ENCODE results near the gene F8A2.
"Not testable (repeated sequence)": the region's sequence is repeated elsewhere in the genome, so short reads cannot be mapped to it uniquely, and the experiment has no call there.

Gene F8A2

DNA sequence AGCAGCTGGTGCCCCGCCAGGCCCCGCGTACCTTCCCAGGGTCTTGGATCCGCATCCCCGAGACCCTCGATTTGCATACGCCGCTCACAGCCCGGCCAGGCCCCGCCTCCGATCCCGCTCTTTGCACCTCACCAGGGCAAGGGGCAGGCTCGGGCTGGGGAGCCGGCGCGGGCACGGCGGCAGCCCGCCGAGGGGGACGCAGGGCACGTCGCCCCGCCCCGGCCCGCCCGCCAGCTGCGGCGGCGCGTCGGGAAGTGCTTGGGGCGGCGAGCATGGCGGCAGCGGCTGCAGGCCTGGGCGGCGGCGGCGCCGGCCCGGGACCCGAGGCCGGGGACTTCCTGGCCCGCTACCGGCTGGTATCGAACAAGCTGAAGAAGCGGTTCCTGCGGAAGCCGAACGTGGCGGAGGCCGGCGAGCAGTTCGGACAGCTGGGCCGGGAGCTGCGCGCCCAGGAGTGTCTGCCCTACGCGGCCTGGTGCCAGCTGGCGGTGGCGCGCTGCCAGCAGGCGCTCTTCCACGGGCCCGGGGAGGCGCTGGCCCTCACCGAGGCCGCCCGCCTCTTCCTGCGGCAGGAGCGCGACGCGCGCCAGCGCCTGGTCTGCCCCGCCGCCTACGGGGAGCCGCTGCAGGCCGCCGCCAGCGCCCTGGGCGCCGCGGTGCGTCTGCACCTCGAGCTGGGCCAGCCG lies at the start of gene F8A2:
Gene F8A2, plus strand, starts transcription at position 253 of the 686 bp plus-strand sequence. Its CDS starts 20 bp downstream, at position 273.
- H3K36me3 ChIP-seq (ENCODE audit: insufficient read depth, low read length); H3K9ac ChIP-seq (ENCODE audit: low read depth, low read length); H3K4me1 ChIP-seq (ENCODE audit: insufficient read depth, low read length); H3K9me3 ChIP-seq (ENCODE audit: control insufficient read depth, insufficient read depth, low read length): not testable (repeated sequence)

DNA sequence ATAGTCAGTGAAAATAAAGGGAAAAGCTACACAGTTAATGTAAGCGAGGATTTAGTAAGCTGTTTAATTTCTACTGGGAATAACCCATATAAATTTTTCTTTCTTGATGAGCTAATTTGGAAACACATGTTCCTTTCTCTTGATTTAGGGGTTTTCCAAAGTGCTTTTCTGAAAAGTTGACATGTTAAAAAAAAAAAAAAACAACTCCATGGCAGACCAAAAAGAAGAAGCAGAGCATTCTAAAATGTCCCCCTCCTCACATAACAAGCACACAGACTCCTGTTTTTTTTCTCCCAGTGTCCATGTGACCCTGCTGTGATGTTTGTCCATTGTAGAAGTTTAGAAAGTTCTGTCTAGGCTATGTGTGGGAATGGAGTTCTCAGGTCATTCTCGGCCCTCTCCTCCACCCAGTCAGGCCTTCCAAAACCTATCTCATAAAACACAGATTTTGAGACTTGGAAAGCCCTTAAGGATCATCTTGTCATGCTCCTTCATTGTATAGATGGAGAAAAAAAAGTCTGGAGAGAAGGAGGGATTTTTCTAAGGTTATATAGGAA lies 48.3 kb upstream of the F8A2 start:
- no peaks in the 10 kb centered on the region for H3K36me3 ChIP-seq (ENCODE audit: insufficient read depth, low read length)
- no peaks in the 10 kb centered on the region for H3K4me1 ChIP-seq (ENCODE audit: insufficient read depth, low read length)
- no peak overlapping the region for H3K9ac ChIP-seq (ENCODE audit: low read depth, low read length)
- no peaks in the 10 kb centered on the region for H3K9me3 ChIP-seq (ENCODE audit: control insufficient read depth, insufficient read depth, low read length)

DNA sequence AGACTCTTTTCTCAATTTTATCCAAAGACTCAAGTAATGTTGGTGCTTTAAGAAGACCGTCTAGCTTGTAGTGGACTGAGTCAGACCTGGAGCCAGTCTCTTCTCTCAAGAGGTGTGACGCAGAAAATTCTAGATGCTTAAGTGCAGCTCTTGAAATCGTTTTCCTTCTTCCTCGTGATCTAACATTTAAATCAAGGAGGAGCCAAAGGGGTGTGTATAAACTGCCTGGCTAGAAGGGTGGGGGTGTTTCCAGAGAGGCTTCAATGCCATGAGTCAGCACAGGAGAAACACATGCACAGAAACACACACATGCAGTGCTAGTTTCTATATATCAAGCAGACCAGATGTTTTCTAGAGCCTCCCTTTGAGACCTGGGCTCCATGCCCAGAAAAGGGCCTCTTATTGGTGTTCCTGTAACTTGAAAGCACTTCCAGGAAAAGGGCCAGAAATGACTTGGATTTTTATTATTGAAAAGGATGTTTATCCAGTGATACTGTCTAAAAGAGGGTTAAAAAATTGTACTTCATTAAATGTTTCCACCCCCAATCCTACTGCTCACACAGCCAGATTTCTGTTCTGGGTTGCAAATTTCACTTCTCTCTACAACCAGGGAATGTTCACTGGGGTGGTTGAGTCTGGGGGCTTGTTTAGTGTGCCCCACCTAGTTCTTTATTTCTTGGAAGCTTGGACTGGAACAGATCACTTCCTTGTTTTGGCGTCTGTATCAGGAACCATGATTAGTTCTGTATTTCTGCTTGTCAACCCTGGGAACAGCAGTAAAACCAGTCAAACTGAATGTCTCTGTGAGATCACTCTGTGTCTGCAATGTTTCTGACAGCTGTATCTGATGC lies 47.2 kb upstream of the F8A2 start, which contains the start of gene CLIC2:
Gene CLIC2, minus strand, starts transcription at position 129 of the 851 bp plus-strand sequence. CDS start 187 bp downstream, outside the sequence.
- H3K9ac ChIP-seq (ENCODE audit: low read depth, low read length): no peak within 1 kb of the TSS
- no peaks in the 10 kb centered on the region for H3K36me3 ChIP-seq (ENCODE audit: insufficient read depth, low read length)
- H3K4me1 ChIP-seq (ENCODE audit: insufficient read depth, low read length): no peaks in the 10 kb centered on the region
- H3K9me3 ChIP-seq (ENCODE audit: control insufficient read depth, insufficient read depth, low read length): no peaks in the 10 kb centered on the region

DNA sequence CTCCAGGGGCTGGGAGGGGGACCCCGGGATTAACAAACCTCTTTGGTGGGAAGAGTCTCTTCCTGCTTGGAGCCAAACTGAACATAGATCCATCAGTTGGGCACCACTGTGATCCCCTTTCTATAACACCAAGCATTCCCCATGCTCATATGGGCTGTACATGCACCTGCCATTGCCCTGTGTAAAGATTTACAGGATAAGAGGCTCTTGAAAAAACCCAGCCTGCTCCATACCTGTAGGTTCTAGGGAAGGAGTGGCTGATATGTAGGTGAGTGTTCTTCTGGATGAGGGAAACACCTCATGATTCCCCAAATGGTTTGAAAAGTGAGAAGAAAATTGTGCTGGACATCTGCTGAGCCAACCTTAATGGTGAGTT lies 46.6 kb upstream of the F8A2 start:
- not testable (repeated sequence) for H3K9ac ChIP-seq (ENCODE audit: low read depth, low read length); H3K9me3 ChIP-seq (ENCODE audit: control insufficient read depth, insufficient read depth, low read length)

DNA sequence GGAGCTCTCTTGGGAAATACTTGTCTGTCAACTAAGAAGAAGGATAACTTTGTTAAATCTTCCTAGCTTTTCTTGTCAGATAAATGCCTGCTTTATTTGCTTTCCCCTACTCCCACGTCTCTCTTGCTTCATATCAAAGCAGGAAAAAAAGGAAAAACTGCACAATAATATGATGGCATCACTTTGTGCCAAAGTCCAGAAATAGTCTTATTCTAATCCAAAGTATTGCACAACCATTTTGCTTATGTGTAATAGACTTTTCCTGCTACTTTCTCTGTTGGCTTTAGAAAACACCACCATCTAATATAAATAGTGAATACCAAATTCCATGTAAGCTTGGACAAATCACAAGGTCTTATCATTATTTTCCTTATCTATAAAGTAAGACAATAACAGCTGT lies 36.2 kb upstream of the F8A2 start:
- H3K4me1 ChIP-seq (ENCODE audit: insufficient read depth, low read length); H3K36me3 ChIP-seq (ENCODE audit: insufficient read depth, low read length); H3K9ac ChIP-seq (ENCODE audit: low read depth, low read length): not testable (repeated sequence)

More for the DNA sequence above, 46.6 kb upstream of the F8A2 start:
- H3K36me3 ChIP-seq (ENCODE audit: insufficient read depth, low read length); H3K4me1 ChIP-seq (ENCODE audit: insufficient read depth, low read length): not testable (repeated sequence)

DNA sequence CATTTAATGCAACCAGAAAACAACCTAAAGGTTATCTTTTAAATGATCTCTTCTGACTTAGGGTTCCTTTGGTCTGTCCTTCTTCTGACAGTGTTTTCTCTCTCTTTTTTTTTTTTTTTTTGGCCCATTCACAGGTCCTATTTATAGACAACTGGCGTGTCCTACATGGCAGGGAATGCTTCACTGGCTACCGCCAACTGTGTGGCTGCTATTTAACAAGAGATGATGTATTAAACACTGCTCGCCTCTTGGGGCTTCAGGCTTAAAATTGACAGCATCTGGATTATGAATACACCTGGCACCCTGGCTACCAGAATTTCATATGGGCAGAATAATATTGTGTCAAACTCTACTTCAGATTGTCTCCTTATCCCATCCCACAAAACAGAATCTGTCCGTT lies 32.4 kb upstream of the F8A2 start:
- H3K36me3 ChIP-seq (ENCODE audit: insufficient read depth, low read length); H3K9me3 ChIP-seq (ENCODE audit: control insufficient read depth, insufficient read depth, low read length); H3K4me1 ChIP-seq (ENCODE audit: insufficient read depth, low read length); H3K9ac ChIP-seq (ENCODE audit: low read depth, low read length): not testable (repeated sequence)

More for the DNA sequence above, 36.2 kb upstream of the F8A2 start:
- H3K9me3 ChIP-seq (ENCODE audit: control insufficient read depth, insufficient read depth, low read length): not testable (repeated sequence)

DNA sequence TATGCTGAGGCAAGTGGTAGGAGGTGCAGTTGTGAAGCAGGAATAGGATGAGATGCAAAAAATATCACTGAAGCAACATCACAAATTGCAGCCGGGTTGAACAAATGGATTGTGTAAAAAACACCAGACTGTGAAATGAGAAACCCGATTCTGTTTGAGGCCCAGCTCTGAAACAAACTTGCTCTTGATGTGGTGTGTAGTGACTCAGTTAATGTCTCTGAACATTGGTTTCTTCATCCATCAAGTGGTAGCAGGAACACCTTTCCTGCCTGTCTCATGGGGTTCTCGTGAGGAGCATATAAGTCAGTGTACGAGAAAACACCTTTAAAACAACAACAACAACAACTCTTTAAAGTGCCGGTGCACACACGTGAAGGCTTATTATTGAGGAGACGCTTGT lies 18.2 kb upstream of the F8A2 start:
- not testable (repeated sequence) for H3K9me3 ChIP-seq (ENCODE audit: control insufficient read depth, insufficient read depth, low read length); H3K9ac ChIP-seq (ENCODE audit: low read depth, low read length); H3K4me1 ChIP-seq (ENCODE audit: insufficient read depth, low read length); H3K36me3 ChIP-seq (ENCODE audit: insufficient read depth, low read length)

DNA sequence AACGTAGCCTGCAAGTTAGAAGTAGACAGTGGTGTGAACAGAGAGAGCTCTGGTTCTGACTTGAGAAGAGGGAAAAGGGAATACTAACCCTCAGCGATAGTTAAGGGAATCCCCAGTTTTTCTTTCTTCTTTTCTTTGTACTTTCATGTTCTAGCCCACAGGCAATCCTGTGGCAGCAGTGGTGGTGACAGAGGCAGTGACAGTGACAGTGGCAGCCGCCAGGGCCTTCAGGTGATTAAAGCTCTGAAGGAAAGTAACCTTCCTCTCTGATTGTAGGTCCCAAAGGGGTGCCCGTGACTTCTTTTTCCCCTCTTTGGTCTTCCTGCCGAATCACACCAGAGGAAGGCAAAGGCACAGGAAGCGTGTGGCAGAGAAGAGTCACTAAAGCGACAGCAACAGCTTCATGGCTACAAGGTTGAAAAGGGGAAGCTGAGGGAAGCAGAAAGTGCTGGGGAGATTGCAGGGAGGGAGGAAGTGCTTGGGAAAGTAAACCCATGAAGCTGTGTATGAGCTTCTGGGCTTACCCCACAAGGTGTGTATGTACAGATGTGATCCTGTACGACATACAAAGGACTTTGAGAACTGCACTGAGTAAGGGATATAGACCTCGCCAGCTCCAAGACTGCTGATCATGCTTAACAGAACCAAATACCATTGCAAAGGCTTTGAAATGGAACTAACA lies 8.0 kb upstream of the F8A2 start:
- H3K9ac ChIP-seq (ENCODE audit: low read depth, low read length); H3K4me1 ChIP-seq (ENCODE audit: insufficient read depth, low read length); H3K36me3 ChIP-seq (ENCODE audit: insufficient read depth, low read length); H3K9me3 ChIP-seq (ENCODE audit: control insufficient read depth, insufficient read depth, low read length): not testable (repeated sequence)

DNA sequence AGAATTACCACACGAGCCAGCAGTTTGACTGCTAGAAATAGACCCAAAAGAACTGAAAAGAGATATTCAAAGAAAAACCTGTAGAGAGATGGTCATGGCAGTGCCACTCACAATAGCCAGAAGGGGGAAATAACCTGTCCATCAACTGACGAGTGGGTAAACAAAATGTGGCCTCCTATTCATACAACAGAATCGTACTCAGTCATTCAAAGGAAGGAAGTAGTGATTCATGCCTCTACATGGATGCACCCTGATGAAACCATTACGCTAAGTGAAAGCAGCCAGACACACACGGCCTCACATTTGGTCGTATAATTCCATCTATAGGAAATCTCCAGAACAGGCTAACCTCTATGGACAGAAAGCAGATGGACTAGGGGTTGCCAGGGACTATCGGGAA lies 2.1 kb upstream of the F8A2 start:
- not testable (repeated sequence) for H3K36me3 ChIP-seq (ENCODE audit: insufficient read depth, low read length); H3K9me3 ChIP-seq (ENCODE audit: control insufficient read depth, insufficient read depth, low read length); H3K9ac ChIP-seq (ENCODE audit: low read depth, low read length); H3K4me1 ChIP-seq (ENCODE audit: insufficient read depth, low read length)

DNA sequence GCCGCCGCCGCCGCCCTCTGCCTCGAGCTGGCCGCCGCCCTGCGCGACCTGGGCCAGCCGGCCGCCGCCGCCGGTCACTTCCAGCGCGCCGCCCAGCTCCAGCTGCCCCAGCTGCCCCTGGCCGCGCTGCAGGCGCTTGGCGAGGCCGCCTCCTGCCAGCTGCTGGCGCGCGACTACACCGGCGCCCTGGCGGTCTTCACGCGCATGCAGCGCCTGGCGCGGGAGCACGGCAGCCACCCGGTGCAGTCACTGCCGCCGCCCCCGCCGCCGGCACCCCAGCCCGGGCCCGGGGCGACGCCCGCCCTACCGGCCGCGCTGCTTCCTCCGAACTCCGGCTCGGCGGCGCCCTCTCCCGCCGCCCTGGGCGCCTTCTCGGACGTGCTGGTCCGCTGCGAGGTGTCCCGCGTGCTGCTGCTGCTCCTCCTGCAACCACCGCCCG lies 653 bp downstream of the F8A2 start:
- H3K9ac ChIP-seq (ENCODE audit: low read depth, low read length); H3K4me1 ChIP-seq (ENCODE audit: insufficient read depth, low read length); H3K9me3 ChIP-seq (ENCODE audit: control insufficient read depth, insufficient read depth, low read length); H3K36me3 ChIP-seq (ENCODE audit: insufficient read depth, low read length): not testable (repeated sequence)

DNA sequence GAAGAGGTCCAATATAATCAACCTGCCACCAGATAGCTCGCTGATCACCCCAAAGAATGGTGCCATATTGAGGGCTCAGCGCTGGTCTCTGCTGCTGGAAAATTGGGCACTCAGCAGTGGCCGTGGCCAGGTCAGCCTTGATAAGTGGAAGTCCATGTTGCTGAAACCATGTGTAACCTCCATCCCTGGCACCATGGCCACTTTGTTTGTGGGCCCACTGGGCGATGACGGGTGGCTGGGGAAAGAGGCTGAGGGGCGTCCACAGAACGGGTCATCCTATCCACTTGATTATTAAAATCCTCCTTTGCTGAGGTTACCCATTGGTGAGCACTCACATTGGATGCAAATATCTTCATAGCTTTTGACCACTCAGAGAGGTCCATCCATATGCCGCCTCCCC lies 7.7 kb downstream of the F8A2 start:
- no peaks in the 10 kb centered on the region for H3K36me3 ChIP-seq (ENCODE audit: insufficient read depth, low read length)
- H3K9me3 ChIP-seq (ENCODE audit: control insufficient read depth, insufficient read depth, low read length): no peaks in the 10 kb centered on the region
- no peaks in the 10 kb centered on the region for H3K4me1 ChIP-seq (ENCODE audit: insufficient read depth, low read length)

DNA sequence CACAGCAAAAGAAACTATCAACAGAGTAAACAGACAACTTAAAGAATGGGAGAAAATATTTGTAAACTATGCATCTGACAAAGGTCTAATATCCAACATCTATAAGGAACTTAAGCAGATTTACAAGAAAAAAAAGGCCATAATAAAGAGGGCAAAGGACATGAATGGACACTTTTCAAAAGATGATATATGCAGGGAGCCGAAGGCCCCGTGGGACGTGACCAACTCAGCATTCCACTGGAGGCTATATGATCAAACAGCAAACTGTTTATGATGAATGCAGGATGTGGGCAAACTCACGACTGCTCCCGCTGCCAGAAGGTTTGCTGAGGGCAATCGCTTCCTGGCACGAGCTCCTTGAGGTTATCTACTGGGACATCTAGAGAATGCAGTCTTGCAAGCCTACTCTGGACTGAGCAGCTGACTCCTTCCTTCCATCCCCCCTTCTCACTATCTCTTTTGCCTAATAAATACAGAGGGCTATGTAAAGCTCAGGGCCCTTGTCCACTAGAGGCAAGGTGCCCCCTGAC lies 12.9 kb downstream of the F8A2 start:
- not testable (repeated sequence) for H3K36me3 ChIP-seq (ENCODE audit: insufficient read depth, low read length); H3K9ac ChIP-seq (ENCODE audit: low read depth, low read length); H3K9me3 ChIP-seq (ENCODE audit: control insufficient read depth, insufficient read depth, low read length); H3K4me1 ChIP-seq (ENCODE audit: insufficient read depth, low read length)

More for the DNA sequence above, 7.7 kb downstream of the F8A2 start:
- H3K9ac ChIP-seq (ENCODE audit: low read depth, low read length): no peak overlapping the region

DNA sequence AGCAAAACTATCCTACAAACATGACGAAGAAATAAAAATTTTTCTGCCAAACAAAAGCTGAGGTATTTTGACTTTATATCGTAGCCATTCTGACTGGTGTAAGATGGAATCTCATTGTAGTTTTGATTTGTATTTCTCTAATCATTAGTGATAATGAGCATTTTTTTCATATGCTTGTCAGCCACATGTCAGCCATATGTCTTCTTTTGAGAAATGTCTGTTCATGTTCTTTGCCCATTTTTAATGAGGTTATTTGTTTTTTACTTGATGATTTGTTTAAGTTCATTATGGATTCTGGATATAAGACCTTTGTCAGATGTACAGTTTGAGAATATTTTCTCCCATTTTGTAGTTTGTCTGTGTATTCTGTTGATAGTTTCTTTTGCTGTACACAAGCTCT lies 24.5 kb downstream of the F8A2 start:
- Histone ChIP-seq H3K36me3 (ENCODE audit: insufficient read depth, low read length) (no peaks in the 10 kb centered on the region), H3K4me1 (ENCODE audit: insufficient read depth, low read length) (no peaks in the 10 kb centered on the region), H3K9ac (ENCODE audit: low read depth, low read length) (no peak overlapping the region), H3K9me3 (ENCODE audit: control insufficient read depth, insufficient read depth, low read length) (peaks cover 5% of the 10 kb centered on the region; the same call in 1 of the 2 replicates)

DNA sequence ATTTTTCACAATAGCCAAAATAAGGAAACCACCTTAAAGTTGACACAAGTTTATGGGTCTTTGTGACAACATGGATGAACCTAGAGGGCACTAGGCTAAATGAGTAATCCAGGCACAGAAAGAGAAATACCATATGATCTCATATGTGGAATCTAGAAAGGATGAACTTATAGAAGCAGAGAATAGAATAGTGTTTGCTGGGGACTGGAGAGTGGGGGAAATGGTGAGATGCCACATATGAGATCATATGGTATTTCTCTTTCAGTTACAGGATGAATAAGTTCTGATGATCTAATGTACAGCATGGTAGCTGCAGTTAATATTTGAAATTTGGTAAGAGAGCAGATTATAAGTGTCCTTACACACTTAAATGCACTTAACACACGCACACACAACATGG lies 35.9 kb downstream of the F8A2 start:
- H3K9me3 ChIP-seq (ENCODE audit: control insufficient read depth, insufficient read depth, low read length): no peaks in the 10 kb centered on the region
- no peak overlapping the region for H3K9ac ChIP-seq (ENCODE audit: low read depth, low read length)
- H3K4me1 ChIP-seq (ENCODE audit: insufficient read depth, low read length): no peaks in the 10 kb centered on the region
- no peaks in the 10 kb centered on the region for H3K36me3 ChIP-seq (ENCODE audit: insufficient read depth, low read length)
